ENCODE data around the gene FBN2. TPM values are rescaled to one million over a fixed set of nuclear protein-coding genes. Genes with fewer than 3 reads are reported as not detected.
A peak's percentile ranks its signal among the peaks of the same experiment; 100 is the strongest.

FBN2 gene

DNA sequence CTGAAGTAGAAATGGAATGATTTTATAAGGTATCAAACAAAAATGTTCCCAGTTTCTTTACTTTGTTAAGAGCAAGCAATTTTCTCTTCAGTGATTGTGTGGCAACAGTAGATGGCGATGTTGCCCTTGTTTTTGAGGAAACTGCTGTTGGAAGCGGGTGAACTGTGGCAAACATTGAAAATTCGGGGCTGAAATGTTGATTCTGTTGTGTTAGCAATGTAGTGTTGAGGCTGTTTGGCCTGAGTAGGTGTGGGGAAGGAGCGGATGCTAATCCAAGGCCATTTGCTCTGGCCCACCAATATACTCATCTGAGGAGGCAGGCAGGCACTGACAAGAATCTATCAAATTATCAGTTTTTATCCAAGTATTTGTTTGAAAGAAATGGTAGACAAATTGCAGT, 324.7 kb downstream of the FBN2 start:
- no CpG with 5 or more reads among the region's 4 CpGs for WGBS, 2 donors (ENCODE audit: extremely low coverage in 2 of 2, insufficient read length in 2 of 2, insufficient replicate concordance in 1 of 2)

DNA sequence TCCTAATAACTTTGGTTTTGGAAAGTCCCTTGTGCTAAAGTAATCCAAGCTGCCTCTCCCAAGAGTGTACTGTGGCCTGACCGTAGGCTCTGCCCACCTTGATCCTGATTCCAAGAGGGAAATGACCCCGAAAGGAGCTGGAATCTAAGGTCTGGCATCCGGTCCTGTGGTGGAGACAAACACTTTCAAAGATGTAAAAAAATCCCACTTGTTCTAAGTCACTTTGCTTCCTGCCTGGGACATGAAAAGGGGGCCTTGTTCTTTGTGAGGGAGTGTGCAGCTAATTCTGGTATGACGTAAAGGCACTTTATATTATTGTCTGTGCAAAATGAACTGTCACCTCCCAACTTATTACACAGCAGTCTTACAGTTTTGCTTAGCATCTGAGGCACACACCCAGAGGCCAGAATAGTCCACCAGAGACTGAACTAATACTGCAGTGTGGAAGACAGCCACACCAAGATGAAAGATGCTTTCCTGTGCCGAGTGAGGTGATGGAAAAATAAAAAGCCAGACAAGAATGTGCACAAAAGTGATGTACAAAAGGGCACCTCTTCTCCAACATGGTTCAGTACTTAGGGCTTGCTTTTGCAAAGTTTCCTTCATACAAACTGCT, 325.7 kb downstream of the FBN2 start:
- no peak overlapping the region for H4K8ac ChIP-seq (ENCODE audit: low read depth, low read length)
- H3K4me1 ChIP-seq (ENCODE audit: control insufficient read depth in 2 of 2, insufficient read depth in 1 of 2, low read depth in 1 of 2, low read length in 2 of 2), result peaks cover 0 to 2% of the 10 kb centered on the region in 2 donors
- H3K9ac ChIP-seq (ENCODE audit: low read depth, low read length, poor library complexity), result no peak overlapping the region
- no peak overlapping the region for H3K4me3 ChIP-seq (ENCODE audit: low read length in 2 of 2)
- H2BK15ac ChIP-seq (ENCODE audit: low read length), result no peak overlapping the region
- H3K4ac ChIP-seq (ENCODE audit: low read length), result no peak overlapping the region
- H4K91ac ChIP-seq (ENCODE audit: low read depth, low read length, poor library complexity), result no peak overlapping the region
- no peak overlapping the region for H3K27ac ChIP-seq (replicated peaks; ENCODE audit: low read length)
- peak overlapping the region; percentile 17 for H2AFZ ChIP-seq (ENCODE audit: low read length)
- H3K9me3 ChIP-seq (replicated peaks in 1 of 2; ENCODE audit: control insufficient read depth in 2 of 2, insufficient read depth in 1 of 2, low read depth in 1 of 2, low read length in 2 of 2), result no peaks in the 10 kb centered on the region
- H2BK5ac ChIP-seq (ENCODE audit: low read length), result no peak overlapping the region
- H3K79me1 ChIP-seq (ENCODE audit: low read depth, low read length), result no peaks in the 10 kb centered on the region
- no peaks in the 10 kb centered on the region for H3K36me3 ChIP-seq (replicated peaks in 1 of 2; ENCODE audit: control insufficient read depth in 2 of 2, insufficient read depth in 2 of 2, low read length in 2 of 2)
- WGBS, 2 donors (ENCODE audit: extremely low coverage in 2 of 2, insufficient read length in 2 of 2, insufficient replicate concordance in 1 of 2), result no CpG with 5 or more reads among the region's 5 CpGs
- H3K23ac ChIP-seq (ENCODE audit: low read depth, low read length, poor library complexity), result no peak overlapping the region
- no peak overlapping the region for H2AK5ac ChIP-seq (ENCODE audit: low read depth, low read length)
- no peak overlapping the region for H3K18ac ChIP-seq (ENCODE audit: low read length)
- no peak for DNase-seq (ENCODE audit: low spot score)
- H3K4me2 ChIP-seq (ENCODE audit: insufficient read depth, low read length, poor library complexity, severe bottlenecking), result no peak overlapping the region
- no peak overlapping the region for H2BK120ac ChIP-seq (ENCODE audit: low read depth, low read length)
- H3K27me3 ChIP-seq (ENCODE audit: control insufficient read depth in 3 of 3, insufficient read depth in 3 of 3, low read depth in 1 of 3, low read length in 3 of 3), result peaks cover 0 to 2% (median 0%) of the 10 kb centered on the region in 3 experiments
- no peak overlapping the region for H2BK12ac ChIP-seq (ENCODE audit: low read length)
- no peak overlapping the region for H3K14ac ChIP-seq (ENCODE audit: low read length)

More for the DNA sequence above, 324.7 kb downstream of the FBN2 start:
- H3K4ac ChIP-seq (ENCODE audit: low read length), result no peak overlapping the region
- no peak overlapping the region for H2AFZ ChIP-seq (ENCODE audit: low read length)
- H2AK5ac ChIP-seq (ENCODE audit: low read depth, low read length), result no peak overlapping the region
- no peak overlapping the region for H2BK5ac ChIP-seq (ENCODE audit: low read length)
- no peak overlapping the region for H2BK12ac ChIP-seq (ENCODE audit: low read length)
- H3K9me3 ChIP-seq (replicated peaks in 1 of 2; ENCODE audit: control insufficient read depth in 2 of 2, insufficient read depth in 1 of 2, low read depth in 1 of 2, low read length in 2 of 2), result peaks cover 0 to 2% of the 10 kb centered on the region in 2 donors
- no peak overlapping the region for H3K4me3 ChIP-seq (ENCODE audit: low read length in 2 of 2)
- H3K4me1 ChIP-seq (ENCODE audit: control insufficient read depth in 2 of 2, insufficient read depth in 1 of 2, low read depth in 1 of 2, low read length in 2 of 2), result peaks cover 0 to 2% of the 10 kb centered on the region in 2 donors
- H3K9ac ChIP-seq (ENCODE audit: low read depth, low read length, poor library complexity), result no peak overlapping the region
- H4K91ac ChIP-seq (ENCODE audit: low read depth, low read length, poor library complexity), result no peak overlapping the region
- H3K18ac ChIP-seq (ENCODE audit: low read length), result no peak overlapping the region
- no peak overlapping the region for H2BK15ac ChIP-seq (ENCODE audit: low read length)
- H4K8ac ChIP-seq (ENCODE audit: low read depth, low read length), result no peak overlapping the region
- no peak overlapping the region for H2BK120ac ChIP-seq (ENCODE audit: low read depth, low read length)
- peak; percentile 62 for DNase-seq (ENCODE audit: low spot score)
- H3K23ac ChIP-seq (ENCODE audit: low read depth, low read length, poor library complexity), result no peak overlapping the region
- no peak overlapping the region for H3K4me2 ChIP-seq (ENCODE audit: insufficient read depth, low read length, poor library complexity, severe bottlenecking)
- H3K27ac ChIP-seq (replicated peaks; ENCODE audit: low read length), result no peak overlapping the region
- no peak overlapping the region for H3K14ac ChIP-seq (ENCODE audit: low read length)
- H3K27me3 ChIP-seq (ENCODE audit: control insufficient read depth in 3 of 3, insufficient read depth in 3 of 3, low read depth in 1 of 3, low read length in 3 of 3), result peaks cover 0 to 7% (median 0%) of the 10 kb centered on the region in 3 experiments
- no peaks in the 10 kb centered on the region for H3K79me1 ChIP-seq (ENCODE audit: low read depth, low read length)
- no peaks in the 10 kb centered on the region for H3K36me3 ChIP-seq (replicated peaks in 1 of 2; ENCODE audit: control insufficient read depth in 2 of 2, insufficient read depth in 2 of 2, low read length in 2 of 2)

DNA sequence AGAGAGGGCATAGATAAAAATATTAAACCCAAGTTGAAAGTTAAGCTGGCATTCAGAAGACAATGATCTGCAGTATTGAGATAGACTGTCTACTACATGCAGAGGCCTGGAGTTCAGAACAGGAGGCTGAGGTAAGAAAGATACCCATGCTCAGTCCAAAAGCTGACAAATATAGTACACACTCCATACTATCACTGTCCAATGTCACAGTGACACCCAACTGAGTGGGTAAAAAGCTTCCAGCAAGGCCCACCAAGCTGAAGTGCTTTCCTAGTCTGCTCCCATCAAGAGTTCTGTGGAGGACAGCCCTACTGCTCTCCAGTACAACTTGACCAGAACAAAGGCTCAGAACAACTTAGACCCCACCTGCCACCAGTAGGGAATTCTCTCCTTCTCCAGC, 329.6 kb downstream of the FBN2 start:
- Histone ChIP-seq H3K4me1 (ENCODE audit: control insufficient read depth in 2 of 2, insufficient read depth in 1 of 2, low read depth in 1 of 2, low read length in 2 of 2) (peaks cover 0 to 2% of the 10 kb centered on the region in 2 donors), H3K4me2 (ENCODE audit: insufficient read depth, low read length, poor library complexity, severe bottlenecking) (no peak overlapping the region), H2AK5ac (ENCODE audit: low read depth, low read length) (no peak overlapping the region), H3K4me3 (ENCODE audit: low read length in 2 of 2) (no peak overlapping the region), H3K18ac (ENCODE audit: low read length) (no peak overlapping the region), H3K9me3 (replicated peaks in 1 of 2; ENCODE audit: control insufficient read depth in 2 of 2, insufficient read depth in 1 of 2, low read depth in 1 of 2, low read length in 2 of 2) (no peaks in the 10 kb centered on the region), H3K23ac (ENCODE audit: low read depth, low read length, poor library complexity) (no peak overlapping the region), H4K91ac (ENCODE audit: low read depth, low read length, poor library complexity) (no peak overlapping the region), H2AFZ (ENCODE audit: low read length) (no peak overlapping the region), H3K27ac (replicated peaks; ENCODE audit: low read length) (no peak overlapping the region), H4K8ac (ENCODE audit: low read depth, low read length) (no peak overlapping the region), H3K9ac (ENCODE audit: low read depth, low read length, poor library complexity) (no peak overlapping the region), H2BK12ac (ENCODE audit: low read length) (no peak overlapping the region), H3K4ac (ENCODE audit: low read length) (no peak overlapping the region), H2BK5ac (ENCODE audit: low read length) (no peak overlapping the region), H3K36me3 (replicated peaks in 1 of 2; ENCODE audit: control insufficient read depth in 2 of 2, insufficient read depth in 2 of 2, low read length in 2 of 2) (no peaks in the 10 kb centered on the region), H3K14ac (ENCODE audit: low read length) (no peak overlapping the region), H2BK120ac (ENCODE audit: low read depth, low read length) (no peak overlapping the region), H3K27me3 (ENCODE audit: control insufficient read depth in 3 of 3, insufficient read depth in 3 of 3, low read depth in 1 of 3, low read length in 3 of 3) (no peaks in the 10 kb centered on the region), H3K79me1 (ENCODE audit: low read depth, low read length) (no peaks in the 10 kb centered on the region), H2BK15ac (ENCODE audit: low read length) (no peak overlapping the region)
- no peak for DNase-seq (ENCODE audit: low spot score)

Small RNA genes within 50 kb of the gene (small RNA-seq; reads per million reads assigned to genes)
- not detected for gene RF00019 (ENCODE audit: insufficient read depth)

Measured in neuronal stem cell (in vitro differentiated cells).